Endodermal cell (in vitro differentiated cells): ENCODE measurements around the gene PLSCR3. TPM values are rescaled to one million over a fixed set of nuclear protein-coding genes. Genes with fewer than 3 reads are reported as not detected.

Experiments used
- DNase-seq: peaks from one replicate; pipeline ENCODE4 v3.0.0-alpha.2; 2017
- H3K27ac ChIP-seq: 2 replicates; pipeline ENCODE4 v1.5.1; 2013; ENCODE audit warnings: mild to moderate bottlenecking, low read depth, low read length, moderate library complexity
- H3K27me3 ChIP-seq: 2 replicates; pipeline ENCODE4 v1.6.1; 2013; ENCODE audit warnings: mild to moderate bottlenecking, low read length, moderate library complexity; ENCODE audit not compliant: insufficient read depth, control insufficient read depth, poor library complexity, severe bottlenecking
- H3K36me3 ChIP-seq: 2 replicates; pipeline ENCODE4 v1.7.0; 2013; ENCODE audit warnings: mild to moderate bottlenecking, low read length, moderate library complexity; ENCODE audit not compliant: control insufficient read depth, insufficient read depth
- H3K4me1 ChIP-seq: one replicate; pipeline ENCODE4 v1.7.0; 2013; ENCODE audit warnings: low read length; ENCODE audit not compliant: control insufficient read depth, insufficient read depth
- H3K4me3 ChIP-seq: 2 replicates; pipeline ENCODE4 v1.5.1; 2013; ENCODE audit warnings: mild to moderate bottlenecking, low read length, moderate library complexity
- H3K9ac ChIP-seq: 2 replicates; pipeline ENCODE4 v1.6.1; 2013; ENCODE audit warnings: mild to moderate bottlenecking, low read length, moderate library complexity; ENCODE audit not compliant: poor library complexity, severe bottlenecking; ENCODE audit errors: extremely low read depth
- H3K9me3 ChIP-seq: 2 replicates; pipeline ENCODE4 v1.6.1; 2013; ENCODE audit warnings: mild to moderate bottlenecking, low read length, moderate library complexity; ENCODE audit not compliant: control insufficient read depth
- H3K27ac Mint-ChIP-seq: 2 replicates; pipeline ENCODE4 v1.8.0; 2020; ENCODE audit warnings: mixed read lengths
- H3K27me3 Mint-ChIP-seq: 2 replicates; pipeline ENCODE4 v1.8.0; 2021; ENCODE audit warnings: mild to moderate bottlenecking, mixed read lengths; ENCODE audit not compliant: insufficient read depth
- H3K36me3 Mint-ChIP-seq: 2 replicates; pipeline ENCODE4 v1.8.0; 2020; ENCODE audit warnings: low read depth, mixed read lengths
- H3K4me1 Mint-ChIP-seq: 2 replicates; pipeline ENCODE4 v1.8.0; 2020; ENCODE audit warnings: mixed read lengths
- H3K4me3 Mint-ChIP-seq: 2 replicates; pipeline ENCODE4 v1.8.0; 2020; ENCODE audit warnings: mild to moderate bottlenecking, moderate library complexity, mixed read lengths
- H3K9me3 Mint-ChIP-seq: 2 replicates; pipeline ENCODE4 v1.8.0; 2020; ENCODE audit warnings: mild to moderate bottlenecking, mixed read lengths
- CTCF ChIP-seq: fragments of 200-600 bp; sonication (generic); conservative IDR thresholded peaks from 2 replicates; pipeline ENCODE4 v1.5.0; 2021; ENCODE audit warnings: antibody characterized with exemption, mild to moderate bottlenecking
- WGBS, 2 experiments: methylation state at CpG; one replicate each; pipeline versions ENCODE4 v1.1.5 to v1.1.7; 2013; ENCODE audit warnings: missing lambda C conversion rate in 2 of 2, mixed read lengths in 1 of 2; ENCODE audit not compliant: insufficient coverage in 1 of 2, insufficient read length in 1 of 2; 5-methylcytosine and 5-hydroxymethylcytosine counted together
- total RNA-seq, 2 donors: library from RNA; stranded (reverse); fragmentation: NEBNext Ultra II Directional in 1 of 2; extraction: Animal tissue kit (Norgen Biotek cat#: 25700) in 1 of 2; gene quantifications; 2 replicates in 1 of 2; 3 replicates in 1 of 2; pipeline ENCODE4 v1.2.1, GENCODE V29; 2021

Gene PLSCR3
- total RNA-seq, 2 donors from 2014 or later, result 21.0 to 26.2 TPM

GRCh38 chr17:7398612-7399011 lies 4.3 kb upstream of the PLSCR3 start:
- Mint-ChIP-seq H3K27ac (no peak overlapping the region), H3K9me3 (no peaks in the 10 kb centered on the region), H3K27me3 (peaks cover 9% of the 10 kb centered on the region), H3K4me1 (peaks cover 14% of the 10 kb centered on the region), H3K36me3 (peaks cover 10% of the 10 kb centered on the region), H3K4me3 (no peak overlapping the region)
- Histone ChIP-seq H3K9me3 (no peaks in the 10 kb centered on the region), H3K9ac (no peak overlapping the region), H3K27ac (no peak overlapping the region), H3K27me3 (no peaks in the 10 kb centered on the region), H3K4me3 (no peak overlapping the region), H3K36me3 (peaks cover 5% of the 10 kb centered on the region), H3K4me1 (peaks cover under 1% of the 10 kb centered on the region)
- no peak for TF ChIP-seq CTCF
- no peak for DNase-seq
- 84 to 100% methylated on average over 1 of the region's 2 CpGs for WGBS, 2 experiments

- Histone ChIP-seq H3K4me1 (peaks cover 3% of the 10 kb centered on the region), H3K27me3 (no peaks in the 10 kb centered on the region), H3K9me3 (no peaks in the 10 kb centered on the region), H3K27ac (no peak overlapping the region), H3K36me3 (peaks cover 12% of the 10 kb centered on the region), H3K9ac (no peak overlapping the region), H3K4me3 (no peak overlapping the region)
- H3K36me3 Mint-ChIP-seq, result peaks cover 5% of the 10 kb centered on the region
- peaks cover 12% of the 10 kb centered on the region for H3K27me3 Mint-ChIP-seq
- peaks cover 4% of the 10 kb centered on the region for H3K4me1 Mint-ChIP-seq
- no peak for TF ChIP-seq CTCF
- no peak overlapping the region for H3K27ac Mint-ChIP-seq
- DNase-seq, result peak; percentile 46
- no peaks in the 10 kb centered on the region for H3K9me3 Mint-ChIP-seq
- WGBS, 2 experiments, result 90 to 94% methylated on average over 3 to 4 of the region's 4 CpGs
- H3K4me3 Mint-ChIP-seq, result no peak overlapping the region
These were observed 1.8 kb upstream of the PLSCR3 start for GRCh38 chr17:7396147-7396546.

DNA sequence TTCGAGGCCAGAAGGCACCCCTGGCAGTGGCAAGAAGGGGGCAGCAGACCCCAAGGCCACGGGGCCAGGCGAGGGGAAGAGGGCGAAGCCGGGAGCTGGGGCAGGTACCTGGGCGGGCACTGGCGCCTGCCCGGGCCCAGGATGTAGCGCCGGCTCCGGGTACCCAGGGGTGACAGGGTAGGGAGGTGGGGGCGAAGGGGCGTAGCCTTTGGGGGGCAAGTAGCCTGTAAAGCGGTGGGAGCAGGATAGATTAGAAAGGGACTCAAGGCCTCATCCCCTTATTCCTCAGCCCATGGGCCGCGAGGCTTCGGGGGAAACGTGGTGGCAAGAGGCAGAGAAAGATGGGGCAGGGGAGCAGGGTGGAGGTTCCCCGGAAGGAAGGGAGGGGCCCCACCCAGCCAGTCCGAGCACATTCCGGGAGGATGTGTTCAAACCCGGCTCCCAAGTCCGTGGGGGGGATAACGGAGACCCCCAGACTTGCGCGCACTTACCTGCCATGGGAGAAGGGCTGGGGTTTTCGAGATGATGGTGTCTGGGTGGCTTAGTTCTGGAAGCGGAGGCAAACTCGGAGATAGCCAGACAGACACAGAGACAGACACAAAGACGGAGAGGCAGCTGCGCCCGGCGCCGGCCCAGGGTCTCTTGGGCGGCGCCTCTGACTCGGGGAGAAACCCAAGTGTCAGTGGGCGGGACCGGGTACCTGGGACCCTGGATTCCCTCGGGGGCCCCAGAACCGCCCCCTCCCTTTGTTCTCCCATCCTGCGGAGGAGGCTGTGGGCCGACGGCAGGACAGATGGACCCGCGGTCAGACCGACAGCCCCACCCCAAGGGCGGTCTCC lies 493 bp downstream of the PLSCR3 start:
- Mint-ChIP-seq H3K4me3 (peak overlapping the region; percentile 59), H3K36me3 (peaks cover 14% of the 10 kb centered on the region), H3K4me1 (peaks cover 4% of the 10 kb centered on the region), H3K9me3 (no peaks in the 10 kb centered on the region), H3K27ac (peak overlapping the region; percentile 61), H3K27me3 (peaks cover 12% of the 10 kb centered on the region)
- peak; percentile 90 for DNase-seq
- Histone ChIP-seq H3K4me3 (peak overlapping the region; percentile 85), H3K4me1 (peaks cover 3% of the 10 kb centered on the region), H3K9me3 (no peaks in the 10 kb centered on the region), H3K36me3 (peaks cover 27% of the 10 kb centered on the region), H3K27me3 (no peaks in the 10 kb centered on the region), H3K27ac (peak overlapping the region; percentile 79), H3K9ac (peak overlapping the region; percentile 50)
- TF ChIP-seq CTCF, result peak; percentile 63
- WGBS, 2 experiments, result 19 to 21% methylated on average over 20 to 48 of the region's 48 CpGs
